Stimulated activated CD4-positive, alpha-beta T cell treated with anti-CD3 and anti-CD28 coated beads, Interleukin-4, amount 100 ng/mL, for 24 hours (primary cell): Measurements from ENCODE around the gene CPNE5.

Source experiments
- DNase-seq: peaks from one replicate; pipeline ENCODE4 v3.0.0-alpha.2; 2020

CPNE5 gene

GRCh38 chr6:36695414-36695813 is 143.8 kb downstream of the CPNE5 start:
- DNase-seq: no peak

- no peak for DNase-seq
These were observed 144.6 kb downstream of the CPNE5 start for GRCh38 chr6:36694616-36695015.

GRCh38 chr6:36692861-36693702 is 146.2 kb downstream of the CPNE5 start:
- no peak for DNase-seq

GRCh38 chr6:36692220-36692619 is 147.0 kb downstream of the CPNE5 start:
- DNase-seq: no peak

- DNase-seq: no peak
These were observed 147.6 kb downstream of the CPNE5 start for GRCh38 chr6:36691612-36692011.

GRCh38 chr6:36691011-36691410 is 148.2 kb downstream of the CPNE5 start:
- DNase-seq: no peak
